Measurements from ENCODE around the gene HRG. TPM values are rescaled to one million over a fixed set of nuclear protein-coding genes. Genes with fewer than 3 reads are reported as not detected.

The HRG gene
- total and polyA plus RNA-seq, 2 experiments from 2014 or later = not detected

GRCh38 chr3:186627852-186628414 lies 37.9 kb upstream of the HRG start:
- no peak overlapping the region for H3K4me2 ChIP-seq
- Mint-ChIP-seq H3K4me3 (no peak overlapping the region), H3K27ac (no peak overlapping the region), H3K4me1 (peaks cover 5% of the 10 kb centered on the region; the same call in 1 of the 3 replicates), H3K36me3 (ENCODE audit: low read depth) (no peaks in the 10 kb centered on the region), H3K9me3 (no peaks in the 10 kb centered on the region), H3K27me3 (ENCODE audit: insufficient read depth, low read depth, poor library complexity) (peaks cover 2% of the 10 kb centered on the region)
- H3K4me3 ChIP-seq = no peak overlapping the region
- H3K36me3 ChIP-seq (ENCODE audit: insufficient read depth) = no peaks in the 10 kb centered on the region; the same call in 1 of the 2 replicates
- ATAC-seq (no peak), DNase-seq (ENCODE audit: low spot score) (no peak)
- H2AFZ ChIP-seq = no peak overlapping the region
- no peaks in the 10 kb centered on the region for H4K20me1 ChIP-seq (replicated peaks; ENCODE audit: insufficient read depth)
- 0 out of 2 replicates have a peak, but pooled peaks cover 8% of the 10 kb centered on the region for H3K9me2 ChIP-seq (ENCODE audit: insufficient read depth)
- TF ChIP-seq STAT1 (IDR thresholded peaks at IDR 0.05; ENCODE audit: unreplicated experiment) (no peak), EZH2 (IDR thresholded peaks at IDR 0.05; ENCODE audit: low read depth, unreplicated experiment) (no peak), NANOG (IDR thresholded peaks at IDR 0.05; ENCODE audit: borderline replicate concordance) (no peak), ZNF331 (CRISPR knock-in tag; IDR thresholded peaks at IDR 0.05; ENCODE audit: low read depth) (no peak), JUNB (IDR thresholded peaks at IDR 0.05; ENCODE audit: unreplicated experiment) (no peak), ZNF462 (CRISPR knock-in tag; IDR thresholded peaks at IDR 0.05) (no peak), POLR2AphosphoS5 (IDR thresholded peaks at IDR 0.05; ENCODE audit: low read depth) (no peak)
- TF ChIP-seq, protein P1, sequence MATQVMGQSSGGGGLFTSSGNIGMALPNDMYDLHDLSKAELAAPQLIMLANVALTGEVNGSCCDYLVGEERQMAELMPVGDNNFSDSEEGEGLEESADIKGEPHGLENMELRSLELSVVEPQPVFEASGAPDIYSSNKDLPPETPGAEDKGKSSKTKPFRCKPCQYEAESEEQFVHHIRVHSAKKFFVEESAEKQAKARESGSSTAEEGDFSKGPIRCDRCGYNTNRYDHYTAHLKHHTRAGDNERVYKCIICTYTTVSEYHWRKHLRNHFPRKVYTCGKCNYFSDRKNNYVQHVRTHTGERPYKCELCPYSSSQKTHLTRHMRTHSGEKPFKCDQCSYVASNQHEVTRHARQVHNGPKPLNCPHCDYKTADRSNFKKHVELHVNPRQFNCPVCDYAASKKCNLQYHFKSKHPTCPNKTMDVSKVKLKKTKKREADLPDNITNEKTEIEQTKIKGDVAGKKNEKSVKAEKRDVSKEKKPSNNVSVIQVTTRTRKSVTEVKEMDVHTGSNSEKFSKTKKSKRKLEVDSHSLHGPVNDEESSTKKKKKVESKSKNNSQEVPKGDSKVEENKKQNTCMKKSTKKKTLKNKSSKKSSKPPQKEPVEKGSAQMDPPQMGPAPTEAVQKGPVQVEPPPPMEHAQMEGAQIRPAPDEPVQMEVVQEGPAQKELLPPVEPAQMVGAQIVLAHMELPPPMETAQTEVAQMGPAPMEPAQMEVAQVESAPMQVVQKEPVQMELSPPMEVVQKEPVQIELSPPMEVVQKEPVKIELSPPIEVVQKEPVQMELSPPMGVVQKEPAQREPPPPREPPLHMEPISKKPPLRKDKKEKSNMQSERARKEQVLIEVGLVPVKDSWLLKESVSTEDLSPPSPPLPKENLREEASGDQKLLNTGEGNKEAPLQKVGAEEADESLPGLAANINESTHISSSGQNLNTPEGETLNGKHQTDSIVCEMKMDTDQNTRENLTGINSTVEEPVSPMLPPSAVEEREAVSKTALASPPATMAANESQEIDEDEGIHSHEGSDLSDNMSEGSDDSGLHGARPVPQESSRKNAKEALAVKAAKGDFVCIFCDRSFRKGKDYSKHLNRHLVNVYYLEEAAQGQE (IDR thresholded peaks at IDR 0.05; ENCODE audit: unreplicated experiment) = no peak
- TF ChIP-seq, protein P2, sequence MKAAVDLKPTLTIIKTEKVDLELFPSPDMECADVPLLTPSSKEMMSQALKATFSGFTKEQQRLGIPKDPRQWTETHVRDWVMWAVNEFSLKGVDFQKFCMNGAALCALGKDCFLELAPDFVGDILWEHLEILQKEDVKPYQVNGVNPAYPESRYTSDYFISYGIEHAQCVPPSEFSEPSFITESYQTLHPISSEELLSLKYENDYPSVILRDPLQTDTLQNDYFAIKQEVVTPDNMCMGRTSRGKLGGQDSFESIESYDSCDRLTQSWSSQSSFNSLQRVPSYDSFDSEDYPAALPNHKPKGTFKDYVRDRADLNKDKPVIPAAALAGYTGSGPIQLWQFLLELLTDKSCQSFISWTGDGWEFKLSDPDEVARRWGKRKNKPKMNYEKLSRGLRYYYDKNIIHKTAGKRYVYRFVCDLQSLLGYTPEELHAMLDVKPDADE (IDR thresholded peaks at IDR 0.05) = no peak
- TF ChIP-seq, protein P3, sequence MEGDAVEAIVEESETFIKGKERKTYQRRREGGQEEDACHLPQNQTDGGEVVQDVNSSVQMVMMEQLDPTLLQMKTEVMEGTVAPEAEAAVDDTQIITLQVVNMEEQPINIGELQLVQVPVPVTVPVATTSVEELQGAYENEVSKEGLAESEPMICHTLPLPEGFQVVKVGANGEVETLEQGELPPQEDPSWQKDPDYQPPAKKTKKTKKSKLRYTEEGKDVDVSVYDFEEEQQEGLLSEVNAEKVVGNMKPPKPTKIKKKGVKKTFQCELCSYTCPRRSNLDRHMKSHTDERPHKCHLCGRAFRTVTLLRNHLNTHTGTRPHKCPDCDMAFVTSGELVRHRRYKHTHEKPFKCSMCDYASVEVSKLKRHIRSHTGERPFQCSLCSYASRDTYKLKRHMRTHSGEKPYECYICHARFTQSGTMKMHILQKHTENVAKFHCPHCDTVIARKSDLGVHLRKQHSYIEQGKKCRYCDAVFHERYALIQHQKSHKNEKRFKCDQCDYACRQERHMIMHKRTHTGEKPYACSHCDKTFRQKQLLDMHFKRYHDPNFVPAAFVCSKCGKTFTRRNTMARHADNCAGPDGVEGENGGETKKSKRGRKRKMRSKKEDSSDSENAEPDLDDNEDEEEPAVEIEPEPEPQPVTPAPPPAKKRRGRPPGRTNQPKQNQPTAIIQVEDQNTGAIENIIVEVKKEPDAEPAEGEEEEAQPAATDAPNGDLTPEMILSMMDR (conservative IDR thresholded peaks at IDR 0.05; ENCODE audit: low read depth in 2 of 2) = no peak
- H3K27me3 ChIP-seq (ENCODE audit: insufficient read depth) = no peaks in the 10 kb centered on the region
- H3K27ac ChIP-seq (ENCODE audit: low read depth) = no peak overlapping the region
- H3F3A ChIP-seq (replicated peaks; ENCODE audit: low read depth) = no peaks in the 10 kb centered on the region
- no peaks in the 10 kb centered on the region for H3K79me2 ChIP-seq (replicated peaks; ENCODE audit: insufficient read depth)
- H3K4me1 ChIP-seq (ENCODE audit: insufficient read depth) = no peaks in the 10 kb centered on the region

Data from GM23338 (cell line).